ENCODE data around the gene SNX2.
"Not testable (repeated sequence)": the region's sequence is repeated elsewhere in the genome, so short reads cannot be mapped to it uniquely, and the experiment has no call there.

SNX2 gene, protein sequence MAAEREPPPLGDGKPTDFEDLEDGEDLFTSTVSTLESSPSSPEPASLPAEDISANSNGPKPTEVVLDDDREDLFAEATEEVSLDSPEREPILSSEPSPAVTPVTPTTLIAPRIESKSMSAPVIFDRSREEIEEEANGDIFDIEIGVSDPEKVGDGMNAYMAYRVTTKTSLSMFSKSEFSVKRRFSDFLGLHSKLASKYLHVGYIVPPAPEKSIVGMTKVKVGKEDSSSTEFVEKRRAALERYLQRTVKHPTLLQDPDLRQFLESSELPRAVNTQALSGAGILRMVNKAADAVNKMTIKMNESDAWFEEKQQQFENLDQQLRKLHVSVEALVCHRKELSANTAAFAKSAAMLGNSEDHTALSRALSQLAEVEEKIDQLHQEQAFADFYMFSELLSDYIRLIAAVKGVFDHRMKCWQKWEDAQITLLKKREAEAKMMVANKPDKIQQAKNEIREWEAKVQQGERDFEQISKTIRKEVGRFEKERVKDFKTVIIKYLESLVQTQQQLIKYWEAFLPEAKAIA

DNA sequence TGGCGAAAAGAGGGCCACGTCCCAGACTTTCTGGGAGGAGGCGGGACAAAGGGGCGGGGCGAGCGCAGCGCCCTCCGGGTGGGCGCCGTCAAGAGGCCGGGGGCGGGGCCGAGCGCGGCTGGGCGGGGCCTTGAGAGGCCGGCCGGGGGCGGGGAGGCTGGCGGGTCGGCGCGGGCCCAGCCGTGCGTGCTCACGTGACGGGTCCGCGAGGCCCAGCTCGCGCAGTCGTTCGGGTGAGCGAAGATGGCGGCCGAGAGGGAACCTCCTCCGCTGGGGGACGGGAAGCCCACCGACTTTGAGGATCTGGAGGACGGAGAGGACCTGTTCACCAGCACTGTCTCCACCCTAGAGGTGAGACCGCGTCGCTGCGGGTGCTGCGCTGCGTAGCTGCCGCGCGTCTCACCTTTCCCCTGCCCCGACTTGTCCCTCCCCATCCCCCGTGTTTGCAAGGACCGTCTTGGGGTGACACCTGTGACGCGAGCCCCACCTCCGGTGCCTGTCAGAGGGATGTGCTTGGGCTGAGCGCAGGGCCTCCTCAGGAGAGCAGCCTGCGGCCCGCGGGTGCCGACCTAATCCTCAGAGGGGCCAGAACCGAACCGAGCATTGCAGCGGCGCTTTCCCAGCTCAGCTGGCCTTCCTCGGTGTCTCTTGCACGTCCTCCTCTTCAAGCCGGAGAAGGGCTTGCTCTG lies at the start of gene SNX2:
Gene SNX2 (plus strand): TSS at position 220 of the 689 bp plus-strand sequence. CDS start 24 bp downstream, at position 244.
- DNase-seq (ENCODE audit: low read depth, low spot score) = peak; percentile 81

DNA sequence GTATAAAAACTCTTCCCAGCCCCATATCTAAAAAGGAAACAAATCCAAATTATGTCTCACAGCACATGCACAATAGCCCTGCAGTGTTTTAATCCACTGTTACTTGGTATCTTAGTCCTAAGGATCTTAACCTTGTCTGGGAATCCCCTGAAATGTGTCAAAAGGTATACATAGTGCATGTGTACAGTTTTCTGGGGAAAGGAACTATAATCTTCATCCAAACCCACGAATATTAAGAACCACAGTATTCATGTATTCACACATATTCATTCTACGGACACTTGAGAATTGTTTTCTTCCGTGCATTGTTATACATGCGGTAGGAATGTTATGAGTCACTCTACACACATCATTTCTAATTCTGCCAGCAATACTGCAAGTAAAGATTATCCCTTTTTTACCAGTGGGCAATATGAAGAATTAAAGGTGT lies 47.8 kb upstream of the SNX2 start:
- DNase-seq (ENCODE audit: low read depth, low spot score) = no peak

- DNase-seq (ENCODE audit: low read depth, low spot score) = no peak
Observed at GRCh38 chr5:122730037-122730436, 44.8 kb upstream of the SNX2 start.

DNA sequence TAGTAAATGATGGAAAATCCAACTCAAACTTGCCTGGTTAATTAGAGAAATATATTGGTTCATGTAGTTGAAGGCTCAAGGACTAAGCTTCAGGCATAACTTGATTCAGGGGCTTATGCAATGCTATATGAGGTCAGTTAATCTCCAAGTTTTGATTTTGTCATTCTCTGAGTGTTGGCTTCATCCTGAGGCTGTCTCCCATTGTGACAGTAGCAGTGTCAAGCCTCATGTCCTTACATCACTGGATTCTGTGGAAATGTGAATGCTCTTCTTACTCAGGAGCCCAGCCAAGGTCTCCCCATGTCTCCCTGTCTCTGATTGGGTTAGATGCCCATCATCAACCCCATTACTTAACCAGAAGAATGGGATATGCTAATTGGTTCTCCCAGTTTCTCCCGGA lies 44.4 kb upstream of the SNX2 start:
- no peak for DNase-seq (ENCODE audit: low read depth, low spot score)

DNA sequence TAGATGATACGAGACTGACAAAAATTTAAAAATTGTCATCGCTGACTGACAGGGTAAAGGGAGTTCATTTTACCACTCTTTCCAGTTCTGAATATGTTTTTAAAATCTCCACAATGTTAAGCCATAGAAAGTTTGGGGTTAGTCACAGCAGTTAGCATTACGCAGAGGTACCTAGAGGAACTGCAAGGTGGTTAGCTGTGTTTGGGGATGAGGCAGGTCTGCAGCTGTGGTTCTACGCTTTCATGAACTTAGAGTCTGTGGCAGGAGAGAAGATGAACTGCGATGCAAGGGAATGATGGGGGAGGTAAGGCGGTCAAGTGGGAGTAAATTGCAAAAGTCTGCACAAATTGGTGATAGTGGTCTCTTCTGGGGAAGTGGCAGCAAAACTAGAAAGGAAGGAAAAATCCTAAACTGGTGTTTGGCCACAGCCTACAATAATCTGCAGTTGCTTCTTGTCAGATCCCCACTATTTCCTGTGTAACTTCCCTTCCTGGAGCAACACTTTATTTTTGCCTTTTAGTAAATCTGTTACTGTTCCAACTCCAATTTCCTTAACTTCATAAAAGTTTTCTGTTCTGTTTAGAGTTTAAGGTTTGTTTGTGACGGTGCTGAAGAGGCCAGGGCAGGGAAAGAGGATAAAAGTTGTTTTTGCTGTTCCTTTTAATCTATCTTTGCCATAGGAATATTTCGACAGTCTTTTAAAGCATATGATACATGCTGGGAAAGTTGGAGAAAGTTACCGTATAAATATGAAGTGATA lies 38.6 kb upstream of the SNX2 start:
- DNase-seq (ENCODE audit: low read depth, low spot score) = no peak

DNA sequence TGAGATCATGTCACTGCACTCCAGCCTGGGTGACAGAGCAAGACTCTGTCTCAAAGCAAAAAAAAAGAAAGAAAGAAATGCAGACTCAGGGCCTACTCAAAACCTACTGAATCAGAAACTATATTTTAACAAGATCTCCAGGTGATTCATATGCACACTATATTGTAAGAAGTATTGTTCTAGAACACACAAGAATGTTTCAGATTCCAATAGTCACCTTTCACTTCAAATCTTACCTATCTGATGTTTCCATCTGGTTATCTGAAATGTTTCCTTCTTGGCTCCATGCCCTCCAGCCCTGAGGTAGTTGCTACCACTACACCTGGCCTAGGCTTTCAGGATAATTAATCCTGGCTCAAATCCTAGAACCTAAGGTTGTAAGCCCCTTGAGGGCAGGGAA lies 36.8 kb upstream of the SNX2 start:
- no peak for DNase-seq (ENCODE audit: low read depth, low spot score)

- DNase-seq (ENCODE audit: low read depth, low spot score) = no peak
Observed at GRCh38 chr5:122741681-122742080, 33.2 kb upstream of the SNX2 start.

GRCh38 chr5:122743261-122743660 lies 31.6 kb upstream of the SNX2 start:
- no peak for DNase-seq (ENCODE audit: low read depth, low spot score)

DNA sequence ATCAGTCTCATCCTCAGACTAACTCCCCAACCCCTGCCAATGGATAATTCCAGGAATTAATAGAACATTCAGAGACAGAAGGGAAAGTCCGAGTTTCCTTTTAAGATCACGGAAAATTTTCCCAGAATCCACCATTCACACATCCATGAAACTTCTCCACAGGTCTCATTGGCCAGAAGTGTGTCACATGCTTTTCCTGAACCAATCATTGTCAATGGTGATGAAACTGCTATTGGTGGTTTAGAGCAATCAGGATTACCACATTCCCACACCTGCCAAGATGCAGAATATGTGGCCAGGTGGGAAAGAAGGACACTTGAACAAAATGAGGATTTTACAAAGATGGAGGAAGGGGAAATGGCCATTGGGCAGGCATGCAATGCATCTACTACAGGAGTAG lies 29.3 kb upstream of the SNX2 start:
- DNase-seq (ENCODE audit: low read depth, low spot score) = no peak

DNA sequence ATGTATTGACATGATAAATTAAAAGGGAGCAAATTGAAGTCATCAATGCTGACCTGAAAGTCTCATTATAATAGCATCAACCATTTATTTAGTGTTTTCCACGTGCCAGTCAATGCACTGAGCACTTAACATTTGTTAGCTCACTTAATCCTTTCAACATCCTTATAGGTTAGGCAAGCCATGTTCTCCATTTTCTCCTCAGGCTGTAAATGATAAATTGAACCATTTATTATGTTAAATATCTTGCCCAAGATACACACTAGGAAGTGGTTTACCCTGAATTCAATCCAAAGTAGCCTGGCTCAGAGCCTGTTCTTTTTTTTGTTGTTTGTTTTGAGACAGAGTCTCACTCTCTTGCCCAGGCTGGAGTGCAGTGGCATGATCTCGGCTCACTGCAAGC lies 25.0 kb upstream of the SNX2 start:
- no peak for DNase-seq (ENCODE audit: low read depth, low spot score)

GRCh38 chr5:122751293-122751782 lies 23.5 kb upstream of the SNX2 start:
- no peak for DNase-seq (ENCODE audit: low read depth, low spot score)

GRCh38 chr5:122753500-122753899 lies 21.4 kb upstream of the SNX2 start:
- no peak for DNase-seq (ENCODE audit: low read depth, low spot score)

DNA sequence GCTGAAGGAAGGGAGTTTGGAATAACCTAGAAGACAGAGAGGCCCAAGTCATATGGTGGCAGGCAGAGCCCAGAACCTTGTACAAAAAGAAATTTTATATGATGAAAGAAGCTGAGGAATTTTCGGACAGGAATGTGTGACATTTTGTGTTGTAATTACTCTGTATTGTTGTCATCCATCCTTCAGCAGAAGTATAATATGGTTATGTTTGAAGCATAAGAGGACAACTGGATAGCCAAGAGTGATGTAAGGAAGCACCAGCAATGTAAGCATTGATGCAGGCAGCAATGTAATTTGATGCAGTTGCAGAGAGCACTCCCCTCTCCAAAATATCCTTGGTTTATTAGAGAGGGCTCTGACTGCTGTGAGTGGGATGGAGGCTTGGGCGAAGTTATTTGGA lies 19.1 kb upstream of the SNX2 start:
- no peak for DNase-seq (ENCODE audit: low read depth, low spot score)

GRCh38 chr5:122756264-122756911 lies 18.5 kb upstream of the SNX2 start:
- no peak for DNase-seq (ENCODE audit: low read depth, low spot score)

GRCh38 chr5:122757285-122757684 lies 17.6 kb upstream of the SNX2 start:
- no peak for DNase-seq (ENCODE audit: low read depth, low spot score)

DNA sequence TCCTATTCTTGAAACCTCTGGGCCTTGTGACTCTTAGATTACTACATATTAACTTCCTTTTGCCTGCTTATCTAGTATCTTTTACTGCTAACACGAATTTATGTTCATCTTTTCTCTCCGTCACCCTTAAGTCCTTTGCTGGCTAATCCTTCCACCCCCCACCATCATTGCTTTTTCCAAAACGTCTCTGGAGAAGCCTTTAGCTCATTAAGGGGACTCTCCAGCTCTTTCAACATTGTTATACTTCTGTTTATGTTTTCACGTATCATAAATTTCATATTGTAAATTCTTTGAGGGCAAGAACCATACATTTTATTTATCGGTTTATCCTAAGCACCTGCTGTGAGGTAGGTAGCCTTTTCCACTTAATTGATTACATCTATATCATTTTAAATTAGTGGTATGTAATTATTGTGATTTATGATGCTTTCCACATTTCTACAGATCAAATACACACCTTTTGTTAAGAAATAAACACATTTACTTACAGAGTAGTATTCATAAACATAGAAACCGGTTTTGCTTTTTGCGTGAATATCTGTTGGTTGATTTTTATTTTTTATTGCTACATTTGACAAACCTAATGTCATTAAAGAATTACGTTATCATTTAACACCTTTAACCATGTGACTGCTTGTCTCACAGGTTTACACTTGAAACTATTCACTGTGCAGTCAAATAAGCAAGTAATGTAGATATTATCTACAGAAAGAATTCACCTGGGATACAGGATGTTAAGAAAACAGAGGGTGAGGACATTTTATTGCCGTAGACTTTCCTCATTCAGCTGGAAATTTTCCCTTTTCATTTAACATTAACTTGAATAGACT lies 15.4 kb upstream of the SNX2 start:
- DNase-seq (ENCODE audit: low read depth, low spot score) = no peak

GRCh38 chr5:122760236-122760635 lies 14.6 kb upstream of the SNX2 start:
- no peak for DNase-seq (ENCODE audit: low read depth, low spot score)

DNA sequence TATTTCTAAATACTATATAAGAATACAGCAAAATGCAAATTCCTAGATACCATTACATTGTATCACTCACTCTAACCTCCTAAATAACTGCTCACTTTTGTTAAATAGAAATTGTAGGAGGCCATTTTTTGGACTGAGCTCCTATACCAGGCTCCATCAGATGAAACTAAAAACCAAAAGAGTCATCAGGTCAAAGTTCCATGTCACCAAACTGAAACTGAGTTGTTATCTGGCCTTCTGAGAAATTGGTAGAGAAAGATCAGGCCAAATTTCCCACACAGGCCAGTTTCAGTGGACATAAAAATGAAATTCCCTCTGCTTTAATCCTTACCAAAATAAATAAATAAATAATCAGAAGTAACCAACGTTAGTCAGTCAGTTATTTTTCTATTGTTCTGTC lies 13.8 kb upstream of the SNX2 start:
- DNase-seq (ENCODE audit: low read depth, low spot score) = no peak

DNA sequence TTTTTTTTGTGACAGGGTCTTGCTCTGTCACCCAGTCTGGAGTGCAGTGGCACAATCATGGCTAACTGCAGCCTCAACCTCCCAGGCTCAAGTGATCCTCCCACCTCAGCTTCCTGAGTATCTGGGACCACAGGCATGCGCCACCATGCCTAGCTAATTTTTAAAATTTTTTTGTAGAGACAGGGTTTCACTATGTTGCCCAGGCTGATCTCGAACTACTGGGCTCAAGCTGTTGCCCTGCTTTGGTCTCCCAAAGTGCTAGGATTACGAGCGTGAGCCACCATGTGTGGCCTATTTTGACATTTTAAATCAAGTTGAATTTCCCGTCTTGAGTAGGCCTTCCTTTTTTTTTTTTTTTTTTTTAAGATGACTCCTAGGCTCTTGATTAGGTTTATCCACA lies 13.0 kb upstream of the SNX2 start:
- not testable (repeated sequence) for DNase-seq (ENCODE audit: low read depth, low spot score)

- no peak for DNase-seq (ENCODE audit: low read depth, low spot score)
Observed at GRCh38 chr5:122766130-122766529, 8.8 kb upstream of the SNX2 start.

DNA sequence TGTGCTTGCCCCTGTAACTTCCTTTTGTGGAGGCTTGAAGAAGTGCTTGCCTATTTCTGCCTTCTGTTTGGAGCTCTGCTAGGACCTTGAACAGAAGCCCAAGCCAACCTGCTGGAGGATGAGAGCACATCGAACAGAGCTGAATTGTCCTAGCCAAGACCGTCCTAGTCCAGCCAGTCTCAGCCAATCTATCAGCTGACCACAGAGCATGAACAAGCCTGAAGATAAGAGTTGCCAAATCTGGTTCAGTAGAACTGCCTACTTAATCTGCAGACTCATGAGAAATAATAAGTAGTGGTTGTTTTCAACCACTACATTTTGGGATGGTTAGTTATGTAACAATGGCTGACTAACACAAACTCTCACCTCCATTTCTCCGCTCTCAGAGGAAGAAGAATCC lies 4.4 kb upstream of the SNX2 start:
- no peak for DNase-seq (ENCODE audit: low read depth, low spot score)
